Liver (tissue), 9 donors: Measurements from ENCODE around the gene MSANTD7. TPM values are rescaled to one million over a fixed set of nuclear protein-coding genes. Genes with fewer than 3 reads are reported as not detected.
A peak's percentile ranks its signal among the peaks of the same experiment; 100 is the strongest.

Experiments used
- DNase-seq: peaks from one replicate; pipeline ENCODE4 v3.0.0-alpha.2; 2017; ENCODE audit warnings: low spot score
- H3K27ac ChIP-seq, 2 donors: one replicate each; pipeline ENCODE4 v1.7.0; 2013; ENCODE audit warnings: inconsistent platforms in 2 of 2, low read length in 2 of 2, control low read depth in 1 of 2, low read depth in 1 of 2, mild to moderate bottlenecking in 1 of 2
- H3K27me3 ChIP-seq, 4 donors: one replicate each; pipeline versions ENCODE4 v1.6.1 to v1.7.0; 2013; ENCODE audit warnings: low read length in 3 of 4, inconsistent platforms in 1 of 4, mild to moderate bottlenecking in 1 of 4, moderate library complexity in 1 of 4; ENCODE audit not compliant: control insufficient read depth in 4 of 4, insufficient read depth in 4 of 4
- H3K36me3 ChIP-seq, 4 donors: one replicate each; pipeline versions ENCODE4 v1.6.1 to v1.7.0; 2013; ENCODE audit warnings: low read length in 3 of 4, mild to moderate bottlenecking in 3 of 4, low read depth in 1 of 4, moderate library complexity in 1 of 4; ENCODE audit not compliant: control insufficient read depth in 4 of 4, insufficient read depth in 3 of 4
- H3K4me1 ChIP-seq, 4 donors: one replicate each; pipeline versions ENCODE4 v1.6.1 to v1.7.0; 2013; ENCODE audit warnings: low read length in 3 of 4, mild to moderate bottlenecking in 3 of 4, moderate library complexity in 1 of 4; ENCODE audit not compliant: control insufficient read depth in 4 of 4, insufficient read depth in 4 of 4
- H3K4me3 ChIP-seq, 3 donors: one replicate each; pipeline versions ENCODE4 v1.6.1 to v1.7.0; 2013; ENCODE audit warnings: low read length in 3 of 3, control low read depth in 1 of 3, low read depth in 1 of 3, mild to moderate bottlenecking in 1 of 3
- H3K9ac ChIP-seq, 2 donors: one replicate each; pipeline ENCODE4 v1.7.0; 2013; ENCODE audit warnings: low read length in 2 of 2, mild to moderate bottlenecking in 2 of 2, moderate library complexity in 2 of 2, control low read depth in 1 of 2, low read depth in 1 of 2
- H3K9me3 ChIP-seq, 4 donors: one replicate each; pipeline versions ENCODE4 v1.6.1 to v1.7.0; 2013; ENCODE audit warnings: low read length in 3 of 4; ENCODE audit not compliant: control insufficient read depth in 4 of 4
- EGR1 ChIP-seq, 2 donors: IDR thresholded peaks; 2 replicates each; pipeline ENCODE4 v1.6.1; 2016 to 2018; ENCODE audit warnings: antibody characterized with exemption in 2 of 2, low read depth in 2 of 2
- FOXA1 ChIP-seq: IDR thresholded peaks from 2 replicates; pipeline ENCODE4 v1.6.1; 2016; ENCODE audit warnings: antibody characterized with exemption
- FOXA2 ChIP-seq: IDR thresholded peaks from 2 replicates; pipeline ENCODE4 v1.6.1; 2016; ENCODE audit warnings: antibody characterized with exemption
- GABPA ChIP-seq, 2 donors: IDR thresholded peaks in 1 of 2; conservative IDR thresholded peaks in 1 of 2; 2 replicates each; pipeline ENCODE4 v1.6.1; 2016; ENCODE audit warnings: antibody characterized with exemption in 2 of 2, mild to moderate bottlenecking in 1 of 2, moderate library complexity in 1 of 2
- NR2F2 ChIP-seq: IDR thresholded peaks from 2 replicates; pipeline ENCODE4 v1.6.1; 2016; ENCODE audit warnings: antibody characterized with exemption
- SP1 ChIP-seq: IDR thresholded peaks from 2 replicates; pipeline ENCODE4 v1.6.1; 2018; ENCODE audit warnings: antibody characterized with exemption, mild to moderate bottlenecking
- WGBS: extraction: QIAGEN DNeasy Blood & Tissue Kit; methylation state at CpG from one replicate; pipeline ENCODE4 v1.1.7; 2013; 5-methylcytosine and 5-hydroxymethylcytosine counted together
- polyA plus RNA-seq, 2 donors: library from polyadenylated mRNA; stranded (reverse) in 1 of 2; unstranded in 1 of 2; fragments of 200-250 nt in 1 of 2; fragments of >200 nt in 1 of 2; fragmentation: Nextera tagmentation in 1 of 2; extraction: Ambion mirVana in 1 of 2; gene quantifications; one replicate each; pipeline versions ENCODE4 v1.2.1 to v1.2.3, GENCODE V29; 2013 to 2015
- total RNA-seq, 2 donors: library from RNA; depleted of rRNA; stranded (reverse); fragments of >200 nt; gene quantifications; one replicate each; pipeline ENCODE4 v1.2.3, GENCODE V29; 2014
- TF ChIP-seq, protein P1 (sequence below): fragments of 150-350 bp; IDR thresholded peaks from 2 replicates; pipeline ENCODE4 v1.5.1; 2017; ENCODE audit warnings: improper control_type of control experiment, low read depth, low read length; ENCODE audit not compliant: missing input control
- TF ChIP-seq, protein P2 (sequence below): IDR thresholded peaks from 2 replicates; pipeline ENCODE4 v1.6.1; 2016; ENCODE audit warnings: antibody characterized with exemption
- TF ChIP-seq, protein P3 (sequence below): IDR thresholded peaks from 2 replicates; pipeline ENCODE4 v1.6.1; 2016; ENCODE audit warnings: antibody characterized with exemption
- TF ChIP-seq, protein P4 (sequence below): IDR thresholded peaks from 2 replicates; pipeline ENCODE4 v1.6.1; 2016; ENCODE audit warnings: antibody characterized with exemption, mild to moderate bottlenecking
- donor health status: healthy.
- donor health status: healthy.
- donor health status: healthy.
- donor health status: healthy.
- donor health status: healthy.

MSANTD7 gene
- total and polyA plus RNA-seq, 4 donors: 0.82 to 8.5 (median 3.5) TPM

DNA sequence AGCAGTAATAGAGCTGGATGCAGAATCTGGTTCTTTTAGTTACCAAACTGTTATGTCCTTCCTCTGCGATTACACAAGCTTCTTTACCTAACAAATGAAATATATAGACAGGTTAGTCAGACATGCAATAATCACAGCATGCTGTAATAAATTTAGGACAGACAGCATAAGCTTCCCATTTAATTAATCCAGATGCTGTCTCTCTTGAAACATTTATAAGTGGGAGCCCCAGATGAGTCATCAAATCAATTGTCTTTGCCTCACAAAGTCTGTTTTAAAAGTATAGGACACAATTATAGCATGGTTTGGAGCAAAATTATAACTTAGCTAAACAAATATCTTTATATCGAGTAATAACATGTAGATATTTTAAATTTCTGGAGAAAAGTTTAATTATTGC is 1.9 kb upstream of the MSANTD7 start:
- DNase-seq: no peak
- no peak overlapping the region for H3K9ac ChIP-seq
- TF ChIP-seq, protein P1, sequence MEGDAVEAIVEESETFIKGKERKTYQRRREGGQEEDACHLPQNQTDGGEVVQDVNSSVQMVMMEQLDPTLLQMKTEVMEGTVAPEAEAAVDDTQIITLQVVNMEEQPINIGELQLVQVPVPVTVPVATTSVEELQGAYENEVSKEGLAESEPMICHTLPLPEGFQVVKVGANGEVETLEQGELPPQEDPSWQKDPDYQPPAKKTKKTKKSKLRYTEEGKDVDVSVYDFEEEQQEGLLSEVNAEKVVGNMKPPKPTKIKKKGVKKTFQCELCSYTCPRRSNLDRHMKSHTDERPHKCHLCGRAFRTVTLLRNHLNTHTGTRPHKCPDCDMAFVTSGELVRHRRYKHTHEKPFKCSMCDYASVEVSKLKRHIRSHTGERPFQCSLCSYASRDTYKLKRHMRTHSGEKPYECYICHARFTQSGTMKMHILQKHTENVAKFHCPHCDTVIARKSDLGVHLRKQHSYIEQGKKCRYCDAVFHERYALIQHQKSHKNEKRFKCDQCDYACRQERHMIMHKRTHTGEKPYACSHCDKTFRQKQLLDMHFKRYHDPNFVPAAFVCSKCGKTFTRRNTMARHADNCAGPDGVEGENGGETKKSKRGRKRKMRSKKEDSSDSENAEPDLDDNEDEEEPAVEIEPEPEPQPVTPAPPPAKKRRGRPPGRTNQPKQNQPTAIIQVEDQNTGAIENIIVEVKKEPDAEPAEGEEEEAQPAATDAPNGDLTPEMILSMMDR: no peak
- TF ChIP-seq, protein P2, sequence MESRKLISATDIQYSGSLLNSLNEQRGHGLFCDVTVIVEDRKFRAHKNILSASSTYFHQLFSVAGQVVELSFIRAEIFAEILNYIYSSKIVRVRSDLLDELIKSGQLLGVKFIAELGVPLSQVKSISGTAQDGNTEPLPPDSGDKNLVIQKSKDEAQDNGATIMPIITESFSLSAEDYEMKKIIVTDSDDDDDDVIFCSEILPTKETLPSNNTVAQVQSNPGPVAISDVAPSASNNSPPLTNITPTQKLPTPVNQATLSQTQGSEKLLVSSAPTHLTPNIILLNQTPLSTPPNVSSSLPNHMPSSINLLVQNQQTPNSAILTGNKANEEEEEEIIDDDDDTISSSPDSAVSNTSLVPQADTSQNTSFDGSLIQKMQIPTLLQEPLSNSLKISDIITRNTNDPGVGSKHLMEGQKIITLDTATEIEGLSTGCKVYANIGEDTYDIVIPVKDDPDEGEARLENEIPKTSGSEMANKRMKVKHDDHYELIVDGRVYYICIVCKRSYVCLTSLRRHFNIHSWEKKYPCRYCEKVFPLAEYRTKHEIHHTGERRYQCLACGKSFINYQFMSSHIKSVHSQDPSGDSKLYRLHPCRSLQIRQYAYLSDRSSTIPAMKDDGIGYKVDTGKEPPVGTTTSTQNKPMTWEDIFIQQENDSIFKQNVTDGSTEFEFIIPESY: no peak
- no peak for TF ChIP-seq FOXA1
- TF ChIP-seq, protein P3, sequence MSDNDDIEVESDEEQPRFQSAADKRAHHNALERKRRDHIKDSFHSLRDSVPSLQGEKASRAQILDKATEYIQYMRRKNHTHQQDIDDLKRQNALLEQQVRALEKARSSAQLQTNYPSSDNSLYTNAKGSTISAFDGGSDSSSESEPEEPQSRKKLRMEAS: no peak
- no peaks in the 10 kb centered on the region for H3K27me3 ChIP-seq
- H3K4me1 ChIP-seq: peaks cover 0 to 19% (median 9%) of the 10 kb centered on the region in 4 donors
- H3K9me3 ChIP-seq: no peaks in the 10 kb centered on the region
- no peak overlapping the region for H3K4me3 ChIP-seq
- no peak overlapping the region for H3K27ac ChIP-seq
- H3K36me3 ChIP-seq: peaks cover 0 to 5% (median under 1%) of the 10 kb centered on the region in 4 donors
- 97% methylated on average over 2 of the region's 2 CpGs for WGBS

DNA sequence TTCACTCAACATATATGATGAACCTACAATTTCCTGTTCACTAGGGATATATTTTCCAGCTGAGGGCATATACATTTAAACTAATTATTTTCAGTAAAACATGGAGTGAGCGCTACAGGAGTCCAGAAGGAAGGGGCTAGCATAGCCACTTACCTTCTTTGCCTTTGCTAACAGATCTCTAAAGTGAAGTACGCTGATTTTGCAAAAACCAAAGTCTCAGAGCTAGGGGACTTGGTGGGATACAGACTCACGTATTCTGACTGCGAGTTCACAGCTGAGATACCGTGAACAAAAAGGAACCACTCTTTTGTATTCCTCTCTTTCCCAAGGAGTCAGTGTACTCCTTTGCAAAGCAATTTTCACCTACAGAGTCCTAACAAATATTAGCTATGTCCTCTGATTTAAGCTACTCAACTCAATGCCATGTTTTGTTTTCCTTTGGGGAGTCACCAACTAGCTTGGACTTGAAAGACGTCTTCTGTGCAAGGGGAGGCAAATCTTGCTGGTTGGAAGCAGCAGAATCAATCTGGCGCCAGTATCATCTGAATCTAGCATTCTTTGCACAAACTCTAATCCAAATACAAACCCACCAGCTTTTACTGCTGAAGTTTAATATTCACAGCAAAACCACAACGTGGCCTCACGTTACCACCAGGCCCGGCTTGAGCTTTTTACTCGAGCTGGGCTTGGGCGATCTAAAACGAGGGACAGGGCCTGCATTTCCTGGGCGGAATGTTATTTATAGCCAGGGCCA is 926 bp upstream of the MSANTD7 start:
- Histone ChIP-seq H3K9me3 (no peaks in the 10 kb centered on the region), H3K4me3 (peak overlapping the region; percentile 54 to 75 (median 67)), H3K27ac (peak overlapping the region; percentile 71 to 95), H3K9ac (peak overlapping the region; percentile 82 to 90), H3K27me3 (no peaks in the 10 kb centered on the region), H3K36me3 (peaks cover 1 to 11% (median 5%) of the 10 kb centered on the region in 4 donors), H3K4me1 (peaks cover 0 to 19% (median 9%) of the 10 kb centered on the region in 4 donors)
- TF ChIP-seq GABPA (IDR thresholded peaks at IDR 0.05 in 1 of 2, conservative IDR thresholded peaks at IDR 0.05 in 1 of 2): no peak
- no peak for TF ChIP-seq NR2F2
- TF ChIP-seq EGR1 (IDR thresholded peaks at IDR 0.05; ENCODE audit: low read depth in 2 of 2): no peak
- TF ChIP-seq, protein P4, sequence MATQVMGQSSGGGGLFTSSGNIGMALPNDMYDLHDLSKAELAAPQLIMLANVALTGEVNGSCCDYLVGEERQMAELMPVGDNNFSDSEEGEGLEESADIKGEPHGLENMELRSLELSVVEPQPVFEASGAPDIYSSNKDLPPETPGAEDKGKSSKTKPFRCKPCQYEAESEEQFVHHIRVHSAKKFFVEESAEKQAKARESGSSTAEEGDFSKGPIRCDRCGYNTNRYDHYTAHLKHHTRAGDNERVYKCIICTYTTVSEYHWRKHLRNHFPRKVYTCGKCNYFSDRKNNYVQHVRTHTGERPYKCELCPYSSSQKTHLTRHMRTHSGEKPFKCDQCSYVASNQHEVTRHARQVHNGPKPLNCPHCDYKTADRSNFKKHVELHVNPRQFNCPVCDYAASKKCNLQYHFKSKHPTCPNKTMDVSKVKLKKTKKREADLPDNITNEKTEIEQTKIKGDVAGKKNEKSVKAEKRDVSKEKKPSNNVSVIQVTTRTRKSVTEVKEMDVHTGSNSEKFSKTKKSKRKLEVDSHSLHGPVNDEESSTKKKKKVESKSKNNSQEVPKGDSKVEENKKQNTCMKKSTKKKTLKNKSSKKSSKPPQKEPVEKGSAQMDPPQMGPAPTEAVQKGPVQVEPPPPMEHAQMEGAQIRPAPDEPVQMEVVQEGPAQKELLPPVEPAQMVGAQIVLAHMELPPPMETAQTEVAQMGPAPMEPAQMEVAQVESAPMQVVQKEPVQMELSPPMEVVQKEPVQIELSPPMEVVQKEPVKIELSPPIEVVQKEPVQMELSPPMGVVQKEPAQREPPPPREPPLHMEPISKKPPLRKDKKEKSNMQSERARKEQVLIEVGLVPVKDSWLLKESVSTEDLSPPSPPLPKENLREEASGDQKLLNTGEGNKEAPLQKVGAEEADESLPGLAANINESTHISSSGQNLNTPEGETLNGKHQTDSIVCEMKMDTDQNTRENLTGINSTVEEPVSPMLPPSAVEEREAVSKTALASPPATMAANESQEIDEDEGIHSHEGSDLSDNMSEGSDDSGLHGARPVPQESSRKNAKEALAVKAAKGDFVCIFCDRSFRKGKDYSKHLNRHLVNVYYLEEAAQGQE: no peak
- no peak for TF ChIP-seq FOXA2
- no peak for TF ChIP-seq SP1
- DNase-seq: no peak
- WGBS: 21% methylated on average over 14 of the region's 14 CpGs
